Adrenal gland (tissue), 12 donors: ENCODE results near the gene DAZL. TPM values are rescaled to one million over a fixed set of nuclear protein-coding genes. Genes with fewer than 3 reads are reported as not detected.
A peak's percentile ranks its signal among the peaks of the same experiment; 100 is the strongest.

Experiments
- DNase-seq, 7 donors: peaks; one replicate each; pipeline ENCODE4 v3.0.0-alpha.2; 2019 to 2020
- H3K27ac ChIP-seq, 5 donors: fragments of 200-600 bp; sonication (generic) in 4 of 5; 1 replicate in 3 of 5; 2 replicates in 2 of 5; pipeline versions ENCODE4 v1.5.1 to v1.8.0; 2016 to 2020; ENCODE audit warnings: mild to moderate bottlenecking in 1 of 5
- H3K27me3 ChIP-seq: fragments of 200-600 bp; 2 replicates; pipeline ENCODE4 v1.8.0; 2021
- H3K36me3 ChIP-seq, 2 donors: fragments of 200-600 bp; replicated peaks in 1 of 2; 1 replicate in 1 of 2; 2 replicates in 1 of 2; pipeline versions ENCODE4 v1.5.1 to v1.8.0; 2018 to 2022
- H3K4me1 ChIP-seq, 2 donors: fragments of 200-600 bp; replicated peaks in 1 of 2; 1 replicate in 1 of 2; 2 replicates in 1 of 2; pipeline versions ENCODE4 v1.5.1 to v1.8.0; 2018 to 2021
- H3K4me3 ChIP-seq, 4 donors: fragments of 200-600 bp; sonication (generic) in 3 of 4; one replicate each; pipeline ENCODE4 v1.5.1; 2016 to 2018
- H3K9me3 ChIP-seq, 3 donors: fragments of 200-600 bp; sonication (generic) in 1 of 3; replicated peaks in 1 of 3; 1 replicate in 2 of 3; 2 replicates in 1 of 3; pipeline versions ENCODE4 v1.5.1 to v1.8.0; 2016 to 2021
- POLR2A ChIP-seq, 2 donors: fragments of 450-650 bp; IDR thresholded peaks; one replicate each; pipeline ENCODE4 v1.6.1; 2017; ENCODE audit warnings: antibody characterized with exemption in 2 of 2, mild to moderate bottlenecking in 2 of 2, moderate library complexity in 1 of 2
- WGBS, 4 donors: extraction: QIAGEN DNeasy Blood & Tissue Kit in 2 of 4; methylation state at CpG; one replicate each; pipeline versions ENCODE4 v1.1.5 to v1.1.7; 2013 to 2017; 5-methylcytosine and 5-hydroxymethylcytosine counted together
- intact Hi-C, 2 donors: fragments of 100-400 bp; cut with DNase I; formaldehyde crosslinking; loops; one replicate each; pipeline versions ENCODE4 v1.14.1 to v1.15.0; 2022 to 2023
- polyA plus RNA-seq, 3 donors: library from polyadenylated mRNA; stranded (reverse); fragments of 200-250 nt in 2 of 3; fragments of 350-450 nt in 1 of 3; fragmentation: Illumina TruSeq in 1 of 3; extraction: RNeasy Lipid Tissue Mini Kit (QIAGEN cat#74804) in 1 of 3; gene quantifications; one replicate each; pipeline ENCODE4 v1.2.3, GENCODE V29; 2013 to 2014
- total RNA-seq, 9 donors: library from RNA; depleted of rRNA in 4 of 9; stranded (reverse); fragments of >200 nt in 4 of 9; fragments of 120-200 nt in 1 of 9; fragmentation: NEBNext Ultra II Directional in 1 of 9; extraction: Animal tissue kit (Norgen Biotek cat#: 25700) in 1 of 9; gene quantifications; one replicate each; pipeline versions ENCODE4 v1.1.0 to v1.2.4, GENCODE V29; 2013 to 2023
- TF ChIP-seq, protein P1 (sequence below), 6 experiments: fragments of 450-650 bp in 4 of 6; fragments of 200-600 bp in 2 of 6; sonication (generic) in 1 of 6; IDR thresholded peaks; 1 replicate in 5 of 6; 2 replicates in 1 of 6; pipeline versions ENCODE4 v1.5.1 to v1.8.0; 2016 to 2021; ENCODE audit warnings: antibody characterized with exemption in 6 of 6, mild to moderate bottlenecking in 2 of 6, moderate library complexity in 1 of 6
- donor health status: healthy with polysubstance abuse.
- donor health status: Bipolar disorder and iron deficiency.
- donor health status: DM: yes; HTN: yes; CAD: no.
- donor health status: DM: no; HTN: no; CAD: no.
- donor health status: DM: no; HTN: no; CAD: no.
- donor health status: DM: yes; HTN: yes; CAD: no.

The DAZL gene
- total and polyA plus RNA-seq, 12 donors, result 0.07 TPM; not detected in 11

DNA sequence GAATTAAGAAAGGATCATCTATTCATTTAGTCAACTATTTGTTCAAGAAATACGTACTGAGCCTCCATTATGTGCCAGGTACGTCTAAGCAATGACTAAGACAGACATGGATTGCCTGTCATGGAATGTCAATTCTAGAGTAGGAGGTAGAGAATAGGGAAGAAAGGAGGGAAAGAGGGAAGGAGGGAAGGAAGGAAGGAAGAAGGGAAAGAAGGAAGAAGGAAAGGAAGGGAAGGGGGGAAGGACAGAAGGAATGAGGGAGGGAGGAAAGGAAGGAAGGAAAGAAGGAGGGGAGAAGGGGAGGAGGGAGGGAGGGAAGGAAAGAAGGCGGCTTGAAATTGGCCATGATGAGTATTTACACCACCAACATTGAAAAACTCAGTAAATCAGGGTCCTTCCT, 52.5 kb downstream of the DAZL start:
- no peak overlapping the region for H3K27ac ChIP-seq
- no peak overlapping the region for H3K4me3 ChIP-seq
- 54 to 72% (median 70%) methylated on average over 3 of the region's 3 CpGs for WGBS, 4 donors
- H3K9me3 ChIP-seq, result no peaks in the 10 kb centered on the region
- no peaks in the 10 kb centered on the region for H3K4me1 ChIP-seq
- H3K27me3 ChIP-seq, result no peaks in the 10 kb centered on the region
- TF ChIP-seq POLR2A (IDR thresholded peaks at IDR 0.05), result no peak
- TF ChIP-seq, protein P1, sequence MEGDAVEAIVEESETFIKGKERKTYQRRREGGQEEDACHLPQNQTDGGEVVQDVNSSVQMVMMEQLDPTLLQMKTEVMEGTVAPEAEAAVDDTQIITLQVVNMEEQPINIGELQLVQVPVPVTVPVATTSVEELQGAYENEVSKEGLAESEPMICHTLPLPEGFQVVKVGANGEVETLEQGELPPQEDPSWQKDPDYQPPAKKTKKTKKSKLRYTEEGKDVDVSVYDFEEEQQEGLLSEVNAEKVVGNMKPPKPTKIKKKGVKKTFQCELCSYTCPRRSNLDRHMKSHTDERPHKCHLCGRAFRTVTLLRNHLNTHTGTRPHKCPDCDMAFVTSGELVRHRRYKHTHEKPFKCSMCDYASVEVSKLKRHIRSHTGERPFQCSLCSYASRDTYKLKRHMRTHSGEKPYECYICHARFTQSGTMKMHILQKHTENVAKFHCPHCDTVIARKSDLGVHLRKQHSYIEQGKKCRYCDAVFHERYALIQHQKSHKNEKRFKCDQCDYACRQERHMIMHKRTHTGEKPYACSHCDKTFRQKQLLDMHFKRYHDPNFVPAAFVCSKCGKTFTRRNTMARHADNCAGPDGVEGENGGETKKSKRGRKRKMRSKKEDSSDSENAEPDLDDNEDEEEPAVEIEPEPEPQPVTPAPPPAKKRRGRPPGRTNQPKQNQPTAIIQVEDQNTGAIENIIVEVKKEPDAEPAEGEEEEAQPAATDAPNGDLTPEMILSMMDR (IDR thresholded peaks at IDR 0.05), result no peak
- DNase-seq, result no peak
- intact Hi-C loops, result loop anchor here (5.0 kb wide), 3 partner anchors 260 to 285 kb away; partner anchors contain the start of gene OXNAD1 (in 1 of the 2)
- H3K36me3 ChIP-seq, result no peaks in the 10 kb centered on the region

DNA sequence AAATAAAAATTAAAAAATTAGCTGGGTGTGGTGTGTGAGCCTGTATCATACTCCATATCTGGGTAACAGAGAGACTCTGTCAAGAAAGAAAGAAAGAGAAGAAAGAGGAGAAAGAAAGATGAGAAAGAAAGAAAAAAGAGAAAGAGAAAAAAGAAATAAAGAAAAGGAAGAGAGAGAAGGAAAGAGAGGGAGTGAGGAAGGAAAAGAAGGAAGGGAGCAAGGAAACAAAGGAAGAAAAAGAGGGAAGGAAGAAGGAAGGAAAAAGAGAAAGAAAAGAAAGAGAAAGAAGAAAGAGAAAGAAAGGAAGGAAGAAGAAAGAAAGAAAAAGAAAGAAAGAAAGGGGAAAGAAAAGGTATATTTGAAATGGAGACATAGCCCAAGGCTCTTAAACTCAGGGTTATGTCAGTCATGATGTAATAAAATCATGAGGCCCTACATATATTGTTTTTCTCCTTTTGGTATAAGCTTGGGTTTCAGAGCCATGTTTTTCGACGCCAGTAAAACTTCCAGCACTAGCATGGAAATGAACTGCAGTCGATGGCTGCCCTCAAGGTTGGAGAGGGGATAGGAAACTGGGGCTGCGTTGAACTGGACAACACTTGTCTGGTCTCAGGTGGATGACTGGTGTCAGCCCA, 53.8 kb downstream of the DAZL start:
- intact Hi-C loops, result loop anchor here (2.0 to 5.0 kb wide), 4 partner anchors 259 to 285 kb away; partner anchors contain the start of gene OXNAD1 (in 1 of the 2)
- Histone ChIP-seq H3K27ac (no peak overlapping the region), H3K36me3 (no peaks in the 10 kb centered on the region), H3K4me1 (no peaks in the 10 kb centered on the region), H3K4me3 (no peak overlapping the region), H3K9me3 (no peaks in the 10 kb centered on the region), H3K27me3 (no peaks in the 10 kb centered on the region)
- DNase-seq, result no peak
- no peak for TF ChIP-seq POLR2A (IDR thresholded peaks at IDR 0.05)
- TF ChIP-seq, protein P1 (IDR thresholded peaks at IDR 0.05), result no peak
- WGBS, 4 donors, result 67 to 81% (median 75%) methylated on average over 4 of the region's 4 CpGs

DNA sequence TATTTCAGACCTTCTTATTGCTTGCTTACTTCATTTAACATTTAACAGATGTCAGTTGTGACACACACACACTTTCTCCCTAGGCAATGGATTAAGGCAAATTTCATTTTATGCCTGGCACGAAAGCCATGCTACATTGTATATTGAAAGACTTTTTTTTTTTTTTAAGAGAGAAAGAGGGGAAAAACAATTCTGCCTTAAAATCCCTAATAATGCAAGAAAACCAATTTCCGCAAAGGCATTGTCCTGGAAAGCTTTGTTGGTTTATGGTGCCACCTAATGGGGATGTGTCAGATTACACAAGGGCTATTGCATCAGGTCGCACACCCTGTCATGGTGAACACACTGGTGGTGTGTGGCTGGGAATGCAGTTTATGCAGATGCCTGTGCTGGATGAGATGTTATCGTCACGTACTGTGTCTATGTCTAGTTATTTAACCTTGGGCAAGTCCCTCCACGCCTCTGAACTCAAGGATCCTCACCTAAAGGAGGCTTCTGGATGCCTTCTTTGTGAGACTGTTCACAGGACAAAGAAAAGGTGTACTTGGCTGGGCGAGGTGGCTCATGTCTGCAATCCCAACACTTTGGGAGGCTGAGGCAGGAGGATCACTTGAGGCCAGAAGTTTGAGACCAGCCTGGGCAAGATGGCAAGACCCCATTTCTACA, 54.4 kb downstream of the DAZL start:
- no peak overlapping the region for H3K4me3 ChIP-seq
- H3K4me1 ChIP-seq, result no peaks in the 10 kb centered on the region
- H3K9me3 ChIP-seq, result no peaks in the 10 kb centered on the region
- no peaks in the 10 kb centered on the region for H3K36me3 ChIP-seq
- intact Hi-C loops, result loop anchor here (2.0 to 5.0 kb wide), 4 partner anchors 259 to 284 kb away; partner anchors contain the start of gene OXNAD1 (in 1 of the 2)
- TF ChIP-seq, protein P1 (IDR thresholded peaks at IDR 0.05), result peak; percentile 56 to 96 (median 92)
- no peak for TF ChIP-seq POLR2A (IDR thresholded peaks at IDR 0.05)
- WGBS, 4 donors, result 10 to 18% (median 12%) methylated on average over 5 to 7 of the region's 7 CpGs
- peak; percentile 64 to 90 (median 78) for DNase-seq
- H3K27me3 ChIP-seq, result no peaks in the 10 kb centered on the region
- H3K27ac ChIP-seq, result no peak overlapping the region

DNA sequence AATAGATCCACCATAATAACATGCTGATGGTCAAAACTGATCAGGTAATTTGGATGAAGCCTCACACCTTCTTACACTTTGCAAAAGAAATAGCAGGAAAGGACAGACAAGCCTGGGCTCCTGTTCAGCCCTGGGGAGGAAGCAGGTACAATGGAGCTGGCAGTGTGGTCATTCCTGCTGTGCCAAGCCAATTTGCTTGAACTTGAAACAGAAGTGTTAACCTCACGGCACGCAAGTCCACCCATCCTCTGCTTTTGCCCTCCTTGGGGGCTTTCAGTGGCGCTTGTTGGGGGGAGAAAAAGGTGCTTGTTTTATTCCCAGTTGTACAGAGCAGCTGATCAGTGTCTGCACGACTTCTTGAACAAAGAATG, 54.9 kb downstream of the DAZL start:
- H3K9me3 ChIP-seq, result no peaks in the 10 kb centered on the region
- intact Hi-C loops, result loop anchor here (2.0 to 5.0 kb wide), 4 partner anchors 258 to 283 kb away; partner anchors contain the start of gene OXNAD1 (in 1 of the 2)
- no peaks in the 10 kb centered on the region for H3K4me1 ChIP-seq
- 29 to 50% (median 41%) methylated on average over 4 of the region's 4 CpGs for WGBS, 4 donors
- no peak overlapping the region for H3K4me3 ChIP-seq
- H3K27ac ChIP-seq, result no peak overlapping the region
- no peak for TF ChIP-seq POLR2A (IDR thresholded peaks at IDR 0.05)
- TF ChIP-seq, protein P1 (IDR thresholded peaks at IDR 0.05), result no peak
- no peaks in the 10 kb centered on the region for H3K36me3 ChIP-seq
- DNase-seq, result no peak
- H3K27me3 ChIP-seq, result no peaks in the 10 kb centered on the region
